ENCODE data around the gene SOX1. TPM values are rescaled to one million over a fixed set of nuclear protein-coding genes. Genes with fewer than 3 reads are reported as not detected.
A peak's percentile ranks its signal among the peaks of the same experiment; 100 is the strongest.

Gene SOX1
- total RNA-seq, 5 donors from 2014 or later (not counting 1 experiment from before 2014, with no cell fraction given), result not detected

- no peak overlapping the region for H3K27ac Mint-ChIP-seq
- H3K4me1 ChIP-seq (ENCODE audit: control insufficient read depth in 1 of 2, extremely low read depth in 1 of 2, insufficient read depth in 2 of 2, low read length in 2 of 2), result peaks cover 2 to 18% of the 10 kb centered on the region in 2 experiments
- DNase-seq (no peak), ATAC-seq (replicated peaks in 1 of 4) (no peak)
- peak overlapping the region in 1 of 2 donors; percentile 23 for H3K4me3 ChIP-seq (ENCODE audit: control insufficient read depth in 1 of 2, extremely low read depth in 1 of 2, low read length in 1 of 2)
- no peaks in the 10 kb centered on the region for H3K9me3 ChIP-seq
- POLR2A ChIA-PET, result no interaction called here
- 17% methylated on average over 12 of the region's 17 CpGs for WGBS (ENCODE audit: insufficient coverage)
- peaks cover 16 to 21% (median 17%) of the 10 kb centered on the region in 3 donors for H3K4me1 Mint-ChIP-seq
- H3K9me3 Mint-ChIP-seq, result peaks cover 0 to 8% (median 7%) of the 10 kb centered on the region in 3 donors
- H3K4me3 Mint-ChIP-seq, result peak overlapping the region in 1 of 3 donors; percentile 50
- no peak overlapping the region for H3K27ac ChIP-seq (ENCODE audit: low read length)
- H3K27me3 ChIP-seq (replicated peaks in 1 of 2; ENCODE audit: control insufficient read depth in 2 of 2, extremely low read depth in 1 of 2, insufficient read depth in 2 of 2, low read length in 1 of 2), result peaks cover 16 to 67% of the 10 kb centered on the region in 2 experiments
- no peaks in the 10 kb centered on the region for H3K36me3 Mint-ChIP-seq
- CTCF ChIA-PET, result no interaction called here
- H3K36me3 ChIP-seq (ENCODE audit: control insufficient read depth in 2 of 2, extremely low read depth in 1 of 2, insufficient read depth in 1 of 2, low read length in 1 of 2), result no peaks in the 10 kb centered on the region
- H3K27me3 Mint-ChIP-seq, result peaks cover 46 to 59% of the 10 kb centered on the region in 2 donors
Measured at GRCh38 chr13:112069845-112070251, 2.9 kb downstream of the SOX1 start.

- Mint-ChIP-seq H3K27me3 (peaks cover 53 to 60% of the 10 kb centered on the region in 2 donors), H3K36me3 (no peaks in the 10 kb centered on the region), H3K9me3 (peaks cover 0 to 8% (median 7%) of the 10 kb centered on the region in 3 donors), H3K4me3 (peak overlapping the region in 1 of 3 donors; percentile 33), H3K27ac (no peak overlapping the region), H3K4me1 (peaks cover 7 to 16% (median 12%) of the 10 kb centered on the region in 3 donors)
- ChIA-PET CTCF (no interaction called here), POLR2A (no interaction called here)
- Histone ChIP-seq H3K4me3 (ENCODE audit: control insufficient read depth in 1 of 2, extremely low read depth in 1 of 2, low read length in 1 of 2) (no peak overlapping the region), H3K36me3 (ENCODE audit: control insufficient read depth in 2 of 2, extremely low read depth in 1 of 2, insufficient read depth in 1 of 2, low read length in 1 of 2) (no peaks in the 10 kb centered on the region), H3K27me3 (replicated peaks in 1 of 2; ENCODE audit: control insufficient read depth in 2 of 2, extremely low read depth in 1 of 2, insufficient read depth in 2 of 2, low read length in 1 of 2) (peaks cover 28 to 71% of the 10 kb centered on the region in 2 experiments), H3K4me1 (ENCODE audit: control insufficient read depth in 1 of 2, extremely low read depth in 1 of 2, insufficient read depth in 2 of 2, low read length in 2 of 2) (peaks cover 2 to 9% of the 10 kb centered on the region in 2 experiments), H3K27ac (ENCODE audit: low read length) (no peak overlapping the region), H3K9me3 (no peaks in the 10 kb centered on the region)
- DNase-seq, result no peak
- WGBS (ENCODE audit: insufficient coverage), result 10% methylated on average over 4 of the region's 13 CpGs
- ATAC-seq (replicated peaks in 1 of 4), result no peak
Measured at GRCh38 chr13:112071102-112071722, 4.3 kb downstream of the SOX1 start.

GRCh38 chr13:112071723-112072533 is 5.0 kb downstream of the SOX1 start:
- Mint-ChIP-seq H3K27me3 (peaks cover 60 to 64% of the 10 kb centered on the region in 2 donors), H3K4me3 (no peak overlapping the region), H3K9me3 (peaks cover 0 to 8% (median 7%) of the 10 kb centered on the region in 3 donors), H3K36me3 (peaks cover 2% of the 10 kb centered on the region), H3K4me1 (peaks cover 6 to 16% (median 11%) of the 10 kb centered on the region in 3 donors), H3K27ac (peak overlapping the region in 1 of 2 donors; percentile 46)
- no peak for DNase-seq
- peaks cover 28 to 70% of the 10 kb centered on the region in 2 experiments for H3K27me3 ChIP-seq (replicated peaks in 1 of 2; ENCODE audit: control insufficient read depth in 2 of 2, extremely low read depth in 1 of 2, insufficient read depth in 2 of 2, low read length in 1 of 2)
- ATAC-seq (replicated peaks in 1 of 4), result no peak
- 11% methylated on average over 46 of the region's 59 CpGs for WGBS (ENCODE audit: insufficient coverage)
- no peak overlapping the region for H3K27ac ChIP-seq (ENCODE audit: low read length)
- H3K4me1 ChIP-seq (ENCODE audit: control insufficient read depth in 1 of 2, extremely low read depth in 1 of 2, insufficient read depth in 2 of 2, low read length in 2 of 2), result peaks cover 2 to 7% of the 10 kb centered on the region in 2 experiments
- POLR2A ChIA-PET, result no interaction called here
- CTCF ChIA-PET, result no interaction called here
- H3K9me3 ChIP-seq, result no peaks in the 10 kb centered on the region
- no peaks in the 10 kb centered on the region for H3K36me3 ChIP-seq (ENCODE audit: control insufficient read depth in 2 of 2, extremely low read depth in 1 of 2, insufficient read depth in 1 of 2, low read length in 1 of 2)
- no peak overlapping the region for H3K4me3 ChIP-seq (ENCODE audit: control insufficient read depth in 1 of 2, extremely low read depth in 1 of 2, low read length in 1 of 2)

GRCh38 chr13:112072534-112073244 is 5.7 kb downstream of the SOX1 start:
- H3K27me3 ChIP-seq (replicated peaks in 1 of 2; ENCODE audit: control insufficient read depth in 2 of 2, extremely low read depth in 1 of 2, insufficient read depth in 2 of 2, low read length in 1 of 2), result peaks cover 30 to 67% of the 10 kb centered on the region in 2 experiments
- peaks cover 6 to 16% (median 11%) of the 10 kb centered on the region in 3 donors for H3K4me1 Mint-ChIP-seq
- H3K4me1 ChIP-seq (ENCODE audit: control insufficient read depth in 1 of 2, extremely low read depth in 1 of 2, insufficient read depth in 2 of 2, low read length in 2 of 2), result peaks cover 0 to 2% of the 10 kb centered on the region in 2 experiments
- H3K4me3 ChIP-seq (ENCODE audit: control insufficient read depth in 1 of 2, extremely low read depth in 1 of 2, low read length in 1 of 2), result no peak overlapping the region
- DNase-seq, result no peak
- no peak overlapping the region for H3K4me3 Mint-ChIP-seq
- H3K27ac Mint-ChIP-seq, result no peak overlapping the region
- no peaks in the 10 kb centered on the region for H3K9me3 ChIP-seq
- no peak for ATAC-seq (replicated peaks in 1 of 4)
- peaks cover 61 to 67% of the 10 kb centered on the region in 2 donors for H3K27me3 Mint-ChIP-seq
- POLR2A ChIA-PET, result no interaction called here
- 5% methylated on average over 75 of the region's 77 CpGs for WGBS (ENCODE audit: insufficient coverage)
- H3K9me3 Mint-ChIP-seq, result peaks cover 0 to 8% (median 7%) of the 10 kb centered on the region in 3 donors
- CTCF ChIA-PET, result no interaction called here
- H3K27ac ChIP-seq (ENCODE audit: low read length), result no peak overlapping the region
- H3K36me3 Mint-ChIP-seq, result peaks cover 3% of the 10 kb centered on the region
- H3K36me3 ChIP-seq (ENCODE audit: control insufficient read depth in 2 of 2, extremely low read depth in 1 of 2, insufficient read depth in 1 of 2, low read length in 1 of 2), result no peaks in the 10 kb centered on the region

GRCh38 chr13:112073245-112074138 is 6.5 kb downstream of the SOX1 start:
- no peak overlapping the region for H3K4me3 ChIP-seq (ENCODE audit: control insufficient read depth in 1 of 2, extremely low read depth in 1 of 2, low read length in 1 of 2)
- Mint-ChIP-seq H3K4me3 (peak overlapping the region in 1 of 3 donors; percentile 52), H3K36me3 (peaks cover 3% of the 10 kb centered on the region), H3K27me3 (peaks cover 64 to 72% of the 10 kb centered on the region in 2 donors), H3K27ac (no peak overlapping the region), H3K4me1 (peaks cover 6 to 16% (median 11%) of the 10 kb centered on the region in 3 donors), H3K9me3 (peaks cover 0 to 8% (median 7%) of the 10 kb centered on the region in 3 donors)
- ATAC-seq (replicated peaks in 1 of 4) (no peak), DNase-seq (no peak)
- 11% methylated on average over 41 of the region's 77 CpGs for WGBS (ENCODE audit: insufficient coverage)
- ChIA-PET POLR2A (no interaction called here), CTCF (no interaction called here)
- no peaks in the 10 kb centered on the region for H3K9me3 ChIP-seq
- H3K27ac ChIP-seq (ENCODE audit: low read length), result no peak overlapping the region
- H3K4me1 ChIP-seq (ENCODE audit: control insufficient read depth in 1 of 2, extremely low read depth in 1 of 2, insufficient read depth in 2 of 2, low read length in 2 of 2), result no peaks in the 10 kb centered on the region
- H3K36me3 ChIP-seq (ENCODE audit: control insufficient read depth in 2 of 2, extremely low read depth in 1 of 2, insufficient read depth in 1 of 2, low read length in 1 of 2), result no peaks in the 10 kb centered on the region
- H3K27me3 ChIP-seq (replicated peaks in 1 of 2; ENCODE audit: control insufficient read depth in 2 of 2, extremely low read depth in 1 of 2, insufficient read depth in 2 of 2, low read length in 1 of 2), result peaks cover 31 to 73% of the 10 kb centered on the region in 2 experiments

Data from T-cell (primary cell).